Endothelial cell of umbilical vein (primary cell): ENCODE data around the gene ZNF668. TPM values are rescaled to one million over a fixed set of nuclear protein-coding genes. Genes with fewer than 3 reads are reported as not detected.

Experiments
- BruUV-seq: library from RNA; stranded (reverse); fragments of 400-500 nt; replicated peaks from 2 replicates; lab custom pipeline; 2021; lab: Mats Ljungman, UMichigan
- CTCF ChIA-PET: fragments of 300-600, 350-600 bp; sonication (Branson Sonifier 250); formaldehyde crosslinking; loops from one replicate; lab custom pipeline; 2021; ENCODE audit warnings: antibody characterized with exemption, inconsistent platforms; lab: Charles Lee
- POLR2A ChIA-PET: fragments of 300-600, 350-600 bp; sonication (Branson Sonifier 250); formaldehyde crosslinking; loops from one replicate; lab custom pipeline; 2021; ENCODE audit warnings: antibody characterized with exemption, inconsistent platforms; lab: Charles Lee
- DNase-seq: peaks from one replicate; pipeline ENCODE4 v3.0.0-alpha.2; 2011; ENCODE audit warnings: low read depth, low spot score
- FAIRE-seq: peaks from 2 replicates; lab custom pipeline; 2011; peaks lifted over from hg19 to GRCh38; lab: Jason Lieb, UNC
- H2AFZ ChIP-seq: 2 replicates; pipeline ENCODE4 v1.6.0; 2012; ENCODE audit warnings: low read depth, low read length, control low read depth, inconsistent platforms
- H3K27ac ChIP-seq: 2 replicates; pipeline ENCODE4 v1.5.1; 2011; ENCODE audit warnings: low read depth, mild to moderate bottlenecking, control low read depth, low read length, moderate library complexity; ENCODE audit not compliant: insufficient read depth
- H3K27me3 ChIP-seq, 2 experiments: 2 replicates each; pipeline versions ENCODE4 v1.6.0 to v1.6.1; 2011; ENCODE audit warnings: low read length in 2 of 2, mixed read lengths in 1 of 2; ENCODE audit not compliant: control insufficient read depth in 2 of 2, insufficient read depth in 2 of 2
- H3K36me3 ChIP-seq, 2 experiments: 2 replicates in 1 of 2; 3 replicates in 1 of 2; pipeline ENCODE4 v1.5.1; 2011; ENCODE audit warnings: low read length in 2 of 2, mild to moderate bottlenecking in 1 of 2, moderate library complexity in 1 of 2; ENCODE audit not compliant: control insufficient read depth in 2 of 2, insufficient read depth in 2 of 2; ENCODE audit errors: extremely low read depth in 1 of 2
- H3K4me1 ChIP-seq: 3 replicates; pipeline ENCODE4 v1.5.1; 2011; ENCODE audit warnings: mild to moderate bottlenecking, low read length; ENCODE audit not compliant: control insufficient read depth, insufficient read depth; ENCODE audit errors: extremely low read depth
- H3K4me2 ChIP-seq: 2 replicates; pipeline ENCODE4 v1.6.1; 2011; ENCODE audit warnings: low read length, control low read depth, mixed read lengths; ENCODE audit not compliant: insufficient read depth
- H3K4me3 ChIP-seq, 3 experiments: fragments of 200-600 bp in 1 of 3; sonication (generic), shearing (Covaris generic) in 1 of 3; replicated peaks in 1 of 3; 2 replicates each; pipeline ENCODE4 v1.5.1; 2011 to 2016; ENCODE audit warnings: control low read depth in 3 of 3, low read length in 3 of 3, mild to moderate bottlenecking in 2 of 3, inconsistent platforms in 1 of 3, low read depth in 1 of 3, moderate library complexity in 1 of 3; ENCODE audit not compliant: insufficient read depth in 1 of 3
- H3K79me2 ChIP-seq: 2 replicates; pipeline ENCODE4 v1.6.0; 2012; ENCODE audit warnings: low read length, inconsistent platforms; ENCODE audit not compliant: control insufficient read depth, insufficient read depth
- H3K9ac ChIP-seq: replicated peaks from 2 replicates; pipeline ENCODE3; 2011; ENCODE audit warnings: low read length, control low read depth; ENCODE audit not compliant: insufficient read depth; ENCODE audit errors: extremely low read depth
- H3K9me1 ChIP-seq: replicated peaks from 3 replicates; pipeline ENCODE4 v1.6.0; 2011; ENCODE audit warnings: mild to moderate bottlenecking, low read length; ENCODE audit not compliant: control insufficient read depth, insufficient read depth; ENCODE audit errors: extremely low read depth
- H3K9me3 ChIP-seq: replicated peaks from 2 replicates; pipeline ENCODE4 v1.5.1; 2012; ENCODE audit warnings: low read length, inconsistent platforms; ENCODE audit not compliant: control insufficient read depth, insufficient read depth
- H4K20me1 ChIP-seq: replicated peaks from 2 replicates; pipeline ENCODE3; 2011; ENCODE audit warnings: mild to moderate bottlenecking, low read length; ENCODE audit not compliant: control insufficient read depth, insufficient read depth; ENCODE audit errors: extremely low read depth
- EZH2 ChIP-seq: IDR thresholded peaks from 2 replicates; pipeline ENCODE4 v1.6.1; 2012; ENCODE audit warnings: borderline replicate concordance, low read depth, mild to moderate bottlenecking, moderate library complexity, low read length, inconsistent platforms; ENCODE audit not compliant: severe bottlenecking
- GATA2 ChIP-seq: IDR thresholded peaks from 2 replicates; pipeline ENCODE4 v1.7.0; 2011; ENCODE audit warnings: low read depth, mild to moderate bottlenecking, moderate library complexity, mixed read lengths, low read length; ENCODE audit not compliant: insufficient read length, insufficient read depth
- JUN ChIP-seq: IDR thresholded peaks from 2 replicates; pipeline ENCODE4 v1.6.1; 2011; ENCODE audit warnings: borderline replicate concordance, low read depth; ENCODE audit not compliant: insufficient read length, insufficient read depth
- MYC ChIP-seq: IDR thresholded peaks from one replicate; pipeline ENCODE4 v1.6.1; 2011; ENCODE audit warnings: mild to moderate bottlenecking, low read depth, low read length
- POLR2AphosphoS5 ChIP-seq: IDR thresholded peaks from 2 replicates; pipeline ENCODE4 v1.6.1; 2012; ENCODE audit warnings: low read depth, mild to moderate bottlenecking, control low read depth, low read length, moderate library complexity; ENCODE audit not compliant: insufficient read depth
- dilution Hi-C: fragments of 300-500 bp; cut with MboI; formaldehyde crosslinking; loops from one replicate; pipeline ENCODE4 v1.15.0; 2019; ENCODE audit warnings: low sequenced_read_pairs; ENCODE audit not compliant: extremely low pct_ligation_motif_present
- intact Hi-C: fragments of 100-400 bp; cut with micrococcal nuclease; formaldehyde crosslinking; loops from one replicate; pipeline ENCODE4 v1.10.0; 2022
- polyA plus RNA-seq, 4 experiments: library from polyadenylated mRNA; depleted of rRNA in 3 of 4; stranded (reverse) in 3 of 4; unstranded in 1 of 4; fragments of >200 nt; gene quantifications; 2 replicates each; pipeline versions ENCODE4 v1.2.1 to v1.2.3, GENCODE V29; 2011 to 2012; ENCODE audit warnings: missing spikeins in 1 of 4
- total RNA-seq: library from RNA; stranded (reverse); gene quantifications from 2 replicates; pipeline ENCODE4 v1.2.3, GENCODE V29; 2021
- TF ChIP-seq, protein P1 (sequence below), 2 donors: IDR thresholded peaks; 1 replicate in 1 of 2; 2 replicates in 1 of 2; pipeline ENCODE4 v1.5.1; 2011; ENCODE audit warnings: low read length in 2 of 2, mild to moderate bottlenecking in 2 of 2, moderate library complexity in 2 of 2, control low read depth in 1 of 2, inconsistent platforms in 1 of 2, low read depth in 1 of 2; ENCODE audit not compliant: insufficient read depth in 1 of 2; ENCODE audit errors: extremely low read depth in 1 of 2

Gene ZNF668
- total and polyA plus RNA-seq, 2 donors (not counting 3 experiments of a cell fraction or from before 2014, with no cell fraction given), result 11.8 to 13.3 TPM

- TF ChIP-seq, protein P1, sequence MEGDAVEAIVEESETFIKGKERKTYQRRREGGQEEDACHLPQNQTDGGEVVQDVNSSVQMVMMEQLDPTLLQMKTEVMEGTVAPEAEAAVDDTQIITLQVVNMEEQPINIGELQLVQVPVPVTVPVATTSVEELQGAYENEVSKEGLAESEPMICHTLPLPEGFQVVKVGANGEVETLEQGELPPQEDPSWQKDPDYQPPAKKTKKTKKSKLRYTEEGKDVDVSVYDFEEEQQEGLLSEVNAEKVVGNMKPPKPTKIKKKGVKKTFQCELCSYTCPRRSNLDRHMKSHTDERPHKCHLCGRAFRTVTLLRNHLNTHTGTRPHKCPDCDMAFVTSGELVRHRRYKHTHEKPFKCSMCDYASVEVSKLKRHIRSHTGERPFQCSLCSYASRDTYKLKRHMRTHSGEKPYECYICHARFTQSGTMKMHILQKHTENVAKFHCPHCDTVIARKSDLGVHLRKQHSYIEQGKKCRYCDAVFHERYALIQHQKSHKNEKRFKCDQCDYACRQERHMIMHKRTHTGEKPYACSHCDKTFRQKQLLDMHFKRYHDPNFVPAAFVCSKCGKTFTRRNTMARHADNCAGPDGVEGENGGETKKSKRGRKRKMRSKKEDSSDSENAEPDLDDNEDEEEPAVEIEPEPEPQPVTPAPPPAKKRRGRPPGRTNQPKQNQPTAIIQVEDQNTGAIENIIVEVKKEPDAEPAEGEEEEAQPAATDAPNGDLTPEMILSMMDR (IDR thresholded peaks at IDR 0.05; ENCODE audit: extremely low read depth in 1 of 2, insufficient read depth in 1 of 2, low read depth in 1 of 2, low read length in 2 of 2), result no peak
- TF ChIP-seq GATA2 (no peak), EZH2 (no peak), MYC (no peak), POLR2AphosphoS5 (no peak), JUN (no peak)
These were observed 1.4 kb downstream of the ZNF668 start for GRCh38 chr16:31072540-31073141.

More at GRCh38 chr16:31072540-31073141, 1.4 kb downstream of the ZNF668 start:
- intact Hi-C loops, result loop anchor here (2.0 to 10.0 kb wide), 2 partner anchors 14 to 792 kb away; no protein-coding TSS in a partner anchor
- H2AFZ ChIP-seq, result peak overlapping the region; percentile 70
- peak overlapping the region; percentile 97 for H3K9ac ChIP-seq
- POLR2A ChIA-PET, result interaction anchor here (1.8 kb wide), 1 partner anchor 69 kb away, joined by 5 read pairs; no protein-coding TSS in a partner anchor
- no peaks in the 10 kb centered on the region for H4K20me1 ChIP-seq
- H3K4me2 ChIP-seq, result peak overlapping the region; percentile 93
- peak; percentile 81 for FAIRE-seq
- peak overlapping the region; percentile 68 to 87 (median 87) for H3K4me3 ChIP-seq
- dilution Hi-C loops, result no loop called here
- H3K27me3 ChIP-seq, result no peaks in the 10 kb centered on the region
- peaks cover 14% of the 10 kb centered on the region for H3K4me1 ChIP-seq
- H3K79me2 ChIP-seq, result peaks cover 52% of the 10 kb centered on the region
- CTCF ChIA-PET, result interaction anchor here (0.7 to 2.3 kb wide), 4 partner anchors 87 to 797 kb away, joined by 3 to 22 read pairs (median 4); partner anchors contain the start of gene HSD3B7
- TSS peak; percentile 41 for BruUV-seq
- DNase-seq, result peak; percentile 40
- no peaks in the 10 kb centered on the region for H3K9me1 ChIP-seq
- H3K9me3 ChIP-seq, result no peaks in the 10 kb centered on the region
- H3K36me3 ChIP-seq, result peaks cover 0 to 9% of the 10 kb centered on the region in 2 experiments
- H3K27ac ChIP-seq, result peak overlapping the region; percentile 86
